HG03095 (cell line): ENCODE results near the gene NDUFS8.

ENCODE experiments used
- ATAC-seq: cut with Tn5 transposase; IDR thresholded peaks from one replicate; pipeline ENCODE4 v1.9.1; 2021; ENCODE audit warnings: moderate library complexity; ENCODE audit not compliant: unreplicated experiment

Gene NDUFS8

GRCh38 chr11:68048681-68049508, 18.4 kb downstream of the NDUFS8 start:
- ATAC-seq, result no peak

- ATAC-seq, result no peak
These were observed 19.3 kb downstream of the NDUFS8 start for GRCh38 chr11:68049509-68050370.

GRCh38 chr11:68050371-68050841, 19.9 kb downstream of the NDUFS8 start:
- ATAC-seq, result no peak

- no peak for ATAC-seq
These were observed 21.0 kb downstream of the NDUFS8 start for GRCh38 chr11:68051191-68052136.

GRCh38 chr11:68052137-68052873, 21.8 kb downstream of the NDUFS8 start:
- ATAC-seq, result no peak

- no peak for ATAC-seq
These were observed 22.6 kb downstream of the NDUFS8 start for GRCh38 chr11:68053117-68053516.

GRCh38 chr11:68053981-68054812, 23.7 kb downstream of the NDUFS8 start:
- ATAC-seq, result no peak

GRCh38 chr11:68056317-68057285, 26.1 kb downstream of the NDUFS8 start:
- no peak for ATAC-seq

- no peak for ATAC-seq
These were observed 27.3 kb downstream of the NDUFS8 start for GRCh38 chr11:68057807-68058206.

- ATAC-seq, result no peak
These were observed 31.0 kb downstream of the NDUFS8 start for GRCh38 chr11:68061508-68061907.

GRCh38 chr11:68064926-68065325, 34.4 kb downstream of the NDUFS8 start:
- no peak for ATAC-seq

GRCh38 chr11:68065841-68066240, 35.4 kb downstream of the NDUFS8 start:
- ATAC-seq, result no peak

GRCh38 chr11:68066742-68067141, 36.3 kb downstream of the NDUFS8 start:
- no peak for ATAC-seq

GRCh38 chr11:68067991-68068390, 37.5 kb downstream of the NDUFS8 start:
- no peak for ATAC-seq

- ATAC-seq, result no peak
These were observed 41.0 kb downstream of the NDUFS8 start for GRCh38 chr11:68071281-68072048.

- ATAC-seq, result no peak
These were observed 44.3 kb downstream of the NDUFS8 start for GRCh38 chr11:68074584-68075352.
